IMR-90 (cell line): ENCODE measurements around the gene MXRA5. TPM values are rescaled to one million over a fixed set of nuclear protein-coding genes. Genes with fewer than 3 reads are reported as not detected.

Experiments
- ATAC-seq: fragments of 200-7000 bp; cut with Tn5 transposase; 2 replicates; pipeline ENCODE4 v1.9.1; 2020; ENCODE audit warnings: low read depth, mild to moderate bottlenecking, moderate library complexity
- BruUV-seq: library from RNA; stranded (reverse); fragments of 400-500 nt; replicated peaks from 2 replicates; lab custom pipeline; 2021; lab: Mats Ljungman, UMichigan
- CTCF ChIA-PET: fragments of 300-600 bp; formaldehyde crosslinking; extraction: SDS; loops from one replicate; lab custom pipeline; 2021; ENCODE audit warnings: antibody characterized with exemption; lab: Yijun Ruan, JAX
- POLR2A ChIA-PET: fragments of 300-600 bp; sonication (Branson Sonifier 250); formaldehyde crosslinking; loops from one replicate; lab custom pipeline; 2022; ENCODE audit warnings: antibody characterized with exemption; ENCODE audit not compliant: unreplicated experiment; lab: Charles Lee
- DNase-seq: peaks from one replicate; pipeline ENCODE4 v3.0.0; 2013
- H2AFZ ChIP-seq: replicated peaks from 2 replicates; pipeline ENCODE3; 2013; ENCODE audit warnings: low read length, mild to moderate bottlenecking; ENCODE audit not compliant: poor library complexity
- H2AK5ac ChIP-seq: 2 replicates; pipeline ENCODE4 v1.6.1; 2013; ENCODE audit warnings: low read depth, low read length, inconsistent platforms
- H2AK9ac ChIP-seq: replicated peaks from 2 replicates; pipeline ENCODE3; 2013; ENCODE audit warnings: mild to moderate bottlenecking, low read depth, low read length, moderate library complexity; ENCODE audit not compliant: poor library complexity
- H2BK120ac ChIP-seq: 2 replicates; pipeline ENCODE4 v1.6.1; 2013; ENCODE audit warnings: low read depth, low read length, inconsistent platforms
- H2BK15ac ChIP-seq: 3 replicates; pipeline ENCODE4 v1.6.1; 2013; ENCODE audit warnings: low read depth, low read length, inconsistent platforms
- H2BK20ac ChIP-seq: 2 replicates; pipeline ENCODE4 v1.6.1; 2013; ENCODE audit warnings: low read depth, mild to moderate bottlenecking, inconsistent platforms, low read length, moderate library complexity
- H2BK5ac ChIP-seq: 2 replicates; pipeline ENCODE4 v1.6.1; 2013; ENCODE audit warnings: mild to moderate bottlenecking, low read depth, low read length, inconsistent platforms; ENCODE audit not compliant: poor library complexity, severe bottlenecking
- H3K14ac ChIP-seq: replicated peaks from 2 replicates; pipeline ENCODE4 v1.6.1; 2013; ENCODE audit warnings: low read depth, low read length, inconsistent platforms
- H3K18ac ChIP-seq: 2 replicates; pipeline ENCODE4 v1.6.1; 2013; ENCODE audit warnings: low read depth, low read length, control low read depth
- H3K23ac ChIP-seq: 2 replicates; pipeline ENCODE4 v1.6.1; 2013; ENCODE audit warnings: low read depth, low read length, inconsistent platforms
- H3K27ac ChIP-seq: 2 replicates; pipeline ENCODE4 v1.5.1; 2013; ENCODE audit warnings: mild to moderate bottlenecking, control low read depth, low read length; ENCODE audit not compliant: insufficient read depth
- H3K27me3 ChIP-seq: 2 replicates; pipeline ENCODE4 v1.6.1; 2013; ENCODE audit warnings: low read length; ENCODE audit not compliant: control insufficient read depth, insufficient read depth
- H3K36me3 ChIP-seq: 2 replicates; pipeline ENCODE4 v1.6.1; 2013; ENCODE audit warnings: low read length, mixed read lengths; ENCODE audit not compliant: control insufficient read depth, insufficient read depth
- H3K4ac ChIP-seq: 2 replicates; pipeline ENCODE4 v1.6.1; 2013; ENCODE audit warnings: low read depth, low read length, inconsistent platforms
- H3K4me1 ChIP-seq: 2 replicates; pipeline ENCODE4 v1.6.1; 2013; ENCODE audit warnings: low read length, mixed read lengths; ENCODE audit not compliant: control insufficient read depth, insufficient read depth
- H3K4me2 ChIP-seq: 2 replicates; pipeline ENCODE4 v1.6.1; 2013; ENCODE audit warnings: low read depth, mild to moderate bottlenecking, control low read depth, low read length, moderate library complexity
- H3K4me3 ChIP-seq: 2 replicates; pipeline ENCODE4 v1.5.1; 2013; ENCODE audit warnings: low read depth, mild to moderate bottlenecking, control low read depth, low read length, moderate library complexity; ENCODE audit not compliant: insufficient read depth
- H3K56ac ChIP-seq: 2 replicates; pipeline ENCODE4 v1.6.1; 2013; ENCODE audit warnings: low read length, inconsistent platforms; ENCODE audit not compliant: insufficient read depth; ENCODE audit errors: extremely low read depth
- H3K79me1 ChIP-seq, 2 experiments: 2 replicates each; pipeline ENCODE4 v1.6.1; 2013; ENCODE audit warnings: low read length in 2 of 2, inconsistent platforms in 1 of 2, low read depth in 1 of 2
- H3K9ac ChIP-seq: 2 replicates; pipeline ENCODE4 v1.6.1; 2013; ENCODE audit warnings: low read depth, low read length, control low read depth
- H3K9me1 ChIP-seq: 2 replicates; pipeline ENCODE4 v1.6.1; 2013; ENCODE audit warnings: low read length, inconsistent platforms; ENCODE audit not compliant: insufficient read depth
- H3K9me3 ChIP-seq: 2 replicates; pipeline ENCODE4 v1.6.1; 2013; ENCODE audit warnings: low read length; ENCODE audit not compliant: control insufficient read depth, insufficient read depth
- H4K20me1 ChIP-seq: 2 replicates; pipeline ENCODE4 v1.6.1; 2013; ENCODE audit warnings: low read length, inconsistent platforms; ENCODE audit not compliant: insufficient read depth
- H4K5ac ChIP-seq: 2 replicates; pipeline ENCODE4 v1.6.1; 2013; ENCODE audit warnings: mild to moderate bottlenecking, low read depth, low read length, control low read depth
- H4K8ac ChIP-seq, 2 experiments: 2 replicates each; pipeline ENCODE4 v1.6.1; 2013; ENCODE audit warnings: low read depth in 2 of 2, low read length in 2 of 2, control low read depth in 1 of 2, inconsistent platforms in 1 of 2
- H4K91ac ChIP-seq: 2 replicates; pipeline ENCODE4 v1.6.1; 2013; ENCODE audit warnings: low read depth, low read length, inconsistent platforms; ENCODE audit not compliant: insufficient read depth
- BHLHE40 ChIP-seq: fragments of 150-350 bp; IDR thresholded peaks from 2 replicates; pipeline ENCODE4 v1.6.1; 2016; ENCODE audit warnings: mild to moderate bottlenecking, low read depth, low read length
- CEBPB ChIP-seq: IDR thresholded peaks from 2 replicates; pipeline ENCODE4 v1.6.1; 2012; ENCODE audit warnings: low read depth, low read length, improper control_type of control experiment
- CHD1 ChIP-seq: IDR thresholded peaks from 2 replicates; pipeline ENCODE4 v1.6.1; 2012; ENCODE audit warnings: low read depth, low read length, improper control_type of control experiment
- MAFK ChIP-seq: IDR thresholded peaks from 2 replicates; pipeline ENCODE4 v1.6.1; 2012; ENCODE audit warnings: low read depth, low read length, improper control_type of control experiment
- MAZ ChIP-seq: IDR thresholded peaks from 2 replicates; pipeline ENCODE4 v1.6.1; 2012; ENCODE audit warnings: low read depth, mild to moderate bottlenecking, low read length, improper control_type of control experiment, moderate library complexity, borderline replicate concordance
- MXI1 ChIP-seq: IDR thresholded peaks from 2 replicates; pipeline ENCODE4 v1.6.1; 2012; ENCODE audit warnings: low read depth, mild to moderate bottlenecking, low read length, moderate library complexity, borderline replicate concordance
- NFE2L2 ChIP-seq: fragments of 150-350 bp; IDR thresholded peaks from 2 replicates; pipeline ENCODE4 v1.6.1; 2016; ENCODE audit warnings: low read depth, mild to moderate bottlenecking, low read length
- POLR2A ChIP-seq: IDR thresholded peaks from 2 replicates; pipeline ENCODE4 v1.6.1; 2012; ENCODE audit warnings: mild to moderate bottlenecking, low read depth, low read length
- RAD21 ChIP-seq: IDR thresholded peaks from 2 replicates; pipeline ENCODE4 v1.6.1; 2012; ENCODE audit warnings: low read length, improper control_type of control experiment
- RCOR1 ChIP-seq: IDR thresholded peaks from 2 replicates; pipeline ENCODE4 v1.6.1; 2012; ENCODE audit warnings: mild to moderate bottlenecking, low read length, improper control_type of control experiment; ENCODE audit not compliant: insufficient replicate concordance
- SMC3 ChIP-seq: fragments of 150-350 bp; IDR thresholded peaks from 2 replicates; pipeline ENCODE4 v1.6.1; 2016; ENCODE audit warnings: low read depth, mild to moderate bottlenecking, antibody characterized with exemption, low read length, moderate library complexity
- WGBS, 2 experiments: methylation state at CpG; one replicate each; pipeline versions ENCODE4 v1.1.5 to v1.1.7; 2013; ENCODE audit warnings: missing lambda C conversion rate in 2 of 2; ENCODE audit not compliant: insufficient read length in 1 of 2; ENCODE audit errors: extremely low coverage in 2 of 2; 5-methylcytosine and 5-hydroxymethylcytosine counted together
- dilution Hi-C: fragments of 300-500 bp; cut with HindIII; formaldehyde crosslinking; loops from one replicate; pipeline ENCODE4 v1.14.3; 2018; ENCODE audit warnings: low sequenced_read_pairs; ENCODE audit not compliant: unreplicated experiment
- in situ Hi-C: fragments of 300-500 bp; cut with MboI; formaldehyde crosslinking; loops from 3 replicates; pipeline ENCODE4 v1.14.3; 2019; ENCODE audit warnings: low sequenced_read_pairs, inconsistent platforms, mixed read lengths
- intact Hi-C: fragments of 100-400 bp; cut with micrococcal nuclease; formaldehyde crosslinking; loops from 2 replicates; pipeline ENCODE4 v1.10.0; 2022
- polyA plus RNA-seq, 3 experiments: library from polyadenylated mRNA; depleted of rRNA; stranded (reverse); fragments of >200 nt; gene quantifications; 2 replicates each; pipeline ENCODE4 v1.2.3, GENCODE V29; 2012; ENCODE audit warnings: low replicate concordance in 1 of 3
- total RNA-seq: library from RNA; depleted of rRNA; stranded (reverse); fragments of >200 nt; gene quantifications from 2 replicates; pipeline ENCODE4 v1.2.3, GENCODE V29; 2012
- TF ChIP-seq, protein P1 (sequence below): fragments of 150-350 bp; IDR thresholded peaks from 2 replicates; pipeline ENCODE4 v1.6.1; 2017; ENCODE audit warnings: mild to moderate bottlenecking, antibody characterized with exemption, low read length, low read depth
- TF ChIP-seq, protein P2 (sequence below): fragments of 150-350 bp; IDR thresholded peaks from 2 replicates; pipeline ENCODE4 v1.6.1; 2016; ENCODE audit warnings: low read depth, mild to moderate bottlenecking, low read length, moderate library complexity, borderline replicate concordance
- TF ChIP-seq, protein P3 (sequence below): conservative IDR thresholded peaks from 2 replicates; pipeline ENCODE4 v1.5.1; 2012; ENCODE audit warnings: mild to moderate bottlenecking, low read depth, low read length, improper control_type of control experiment

MXRA5 gene
- total and polyA plus RNA-seq, 2 of the 4 experiments (the other 2 are of a cell fraction) = 1.1 to 1.2 TPM

DNA sequence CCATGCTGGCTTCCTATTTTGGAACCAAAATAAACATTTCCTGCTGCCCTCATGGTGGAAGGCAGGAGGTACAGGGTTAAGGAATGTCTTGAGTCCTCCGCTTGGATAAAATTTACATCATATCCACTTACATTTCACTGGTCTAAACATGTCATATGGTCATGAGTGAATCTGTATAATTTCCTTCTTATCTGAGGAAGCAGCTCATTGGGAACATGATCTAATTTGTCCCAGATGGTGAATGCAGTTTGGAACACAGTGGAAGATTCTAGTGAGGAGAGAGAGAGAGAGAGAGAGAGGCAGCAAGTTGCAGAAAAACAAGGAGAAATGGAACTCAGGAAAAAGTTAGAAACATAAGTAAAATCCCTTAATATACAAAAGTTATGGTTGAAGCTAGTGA lies 46.8 kb downstream of the MXRA5 start:
- H3K56ac ChIP-seq = no peak overlapping the region
- H2BK15ac ChIP-seq = no peak overlapping the region
- no peaks in the 10 kb centered on the region for H3K9me1 ChIP-seq
- POLR2A ChIA-PET = interaction anchor here (0.7 kb wide), 1 partner anchor 13 kb away, joined by 7 read pairs; no protein-coding TSS in a partner anchor
- H2AFZ ChIP-seq = no peak overlapping the region
- H2AK9ac ChIP-seq = no peak overlapping the region
- no peaks in the 10 kb centered on the region for H3K4me1 ChIP-seq
- no peak overlapping the region for H4K91ac ChIP-seq
- CTCF ChIA-PET = no interaction called here
- no peak overlapping the region for H4K8ac ChIP-seq
- no peak overlapping the region for H3K4me3 ChIP-seq
- no peak overlapping the region for H3K14ac ChIP-seq
- H3K18ac ChIP-seq = no peak overlapping the region
- H2BK20ac ChIP-seq = no peak overlapping the region
- no peak overlapping the region for H3K23ac ChIP-seq
- no peaks in the 10 kb centered on the region for H3K27me3 ChIP-seq
- H3K36me3 ChIP-seq = no peaks in the 10 kb centered on the region
- no peak overlapping the region for H3K9ac ChIP-seq
- intact Hi-C loops = no loop called here
- H3K4me2 ChIP-seq = no peak overlapping the region
- no peak overlapping the region for H3K4ac ChIP-seq
- no peak overlapping the region for H4K5ac ChIP-seq
- ATAC-seq (no peak), DNase-seq (peak; percentile 9)
- no peaks in the 10 kb centered on the region for H3K79me1 ChIP-seq
- no peaks in the 10 kb centered on the region for H4K20me1 ChIP-seq
- no CpG with 5 or more reads among the region's 1 CpG for WGBS, 2 experiments
- no peak for TF ChIP-seq MAZ
- TF ChIP-seq, protein P1, sequence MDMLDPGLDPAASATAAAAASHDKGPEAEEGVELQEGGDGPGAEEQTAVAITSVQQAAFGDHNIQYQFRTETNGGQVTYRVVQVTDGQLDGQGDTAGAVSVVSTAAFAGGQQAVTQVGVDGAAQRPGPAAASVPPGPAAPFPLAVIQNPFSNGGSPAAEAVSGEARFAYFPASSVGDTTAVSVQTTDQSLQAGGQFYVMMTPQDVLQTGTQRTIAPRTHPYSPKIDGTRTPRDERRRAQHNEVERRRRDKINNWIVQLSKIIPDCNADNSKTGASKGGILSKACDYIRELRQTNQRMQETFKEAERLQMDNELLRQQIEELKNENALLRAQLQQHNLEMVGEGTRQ = no peak
- TF ChIP-seq BHLHE40 = no peak
- TF ChIP-seq POLR2A = no peak
- TF ChIP-seq CEBPB = no peak
- TF ChIP-seq RCOR1 = no peak
- TF ChIP-seq MXI1 = no peak
- no peak for TF ChIP-seq MAFK
- TF ChIP-seq NFE2L2 = no peak
- no peak for TF ChIP-seq CHD1
- TF ChIP-seq, protein P2, sequence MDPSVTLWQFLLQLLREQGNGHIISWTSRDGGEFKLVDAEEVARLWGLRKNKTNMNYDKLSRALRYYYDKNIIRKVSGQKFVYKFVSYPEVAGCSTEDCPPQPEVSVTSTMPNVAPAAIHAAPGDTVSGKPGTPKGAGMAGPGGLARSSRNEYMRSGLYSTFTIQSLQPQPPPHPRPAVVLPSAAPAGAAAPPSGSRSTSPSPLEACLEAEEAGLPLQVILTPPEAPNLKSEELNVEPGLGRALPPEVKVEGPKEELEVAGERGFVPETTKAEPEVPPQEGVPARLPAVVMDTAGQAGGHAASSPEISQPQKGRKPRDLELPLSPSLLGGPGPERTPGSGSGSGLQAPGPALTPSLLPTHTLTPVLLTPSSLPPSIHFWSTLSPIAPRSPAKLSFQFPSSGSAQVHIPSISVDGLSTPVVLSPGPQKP = no peak
- TF ChIP-seq, protein P3, sequence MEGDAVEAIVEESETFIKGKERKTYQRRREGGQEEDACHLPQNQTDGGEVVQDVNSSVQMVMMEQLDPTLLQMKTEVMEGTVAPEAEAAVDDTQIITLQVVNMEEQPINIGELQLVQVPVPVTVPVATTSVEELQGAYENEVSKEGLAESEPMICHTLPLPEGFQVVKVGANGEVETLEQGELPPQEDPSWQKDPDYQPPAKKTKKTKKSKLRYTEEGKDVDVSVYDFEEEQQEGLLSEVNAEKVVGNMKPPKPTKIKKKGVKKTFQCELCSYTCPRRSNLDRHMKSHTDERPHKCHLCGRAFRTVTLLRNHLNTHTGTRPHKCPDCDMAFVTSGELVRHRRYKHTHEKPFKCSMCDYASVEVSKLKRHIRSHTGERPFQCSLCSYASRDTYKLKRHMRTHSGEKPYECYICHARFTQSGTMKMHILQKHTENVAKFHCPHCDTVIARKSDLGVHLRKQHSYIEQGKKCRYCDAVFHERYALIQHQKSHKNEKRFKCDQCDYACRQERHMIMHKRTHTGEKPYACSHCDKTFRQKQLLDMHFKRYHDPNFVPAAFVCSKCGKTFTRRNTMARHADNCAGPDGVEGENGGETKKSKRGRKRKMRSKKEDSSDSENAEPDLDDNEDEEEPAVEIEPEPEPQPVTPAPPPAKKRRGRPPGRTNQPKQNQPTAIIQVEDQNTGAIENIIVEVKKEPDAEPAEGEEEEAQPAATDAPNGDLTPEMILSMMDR = no peak
- TF ChIP-seq SMC3 = no peak
- no peak for TF ChIP-seq RAD21
- H2AK5ac ChIP-seq = no peak overlapping the region
- H2BK5ac ChIP-seq = no peak overlapping the region
- dilution Hi-C loops = no loop called here
- H3K9me3 ChIP-seq = peaks cover 7% of the 10 kb centered on the region; the same call in 1 of the 2 replicates
- no peak overlapping the region for H2BK120ac ChIP-seq
- no peak overlapping the region for H3K27ac ChIP-seq
- in situ Hi-C loops = no loop called here
- no TSS peak for BruUV-seq
